HG02588 (cell line): ENCODE measurements around the gene ABCA12.

Source experiments
- ATAC-seq: cut with Tn5 transposase; IDR thresholded peaks from one replicate; pipeline ENCODE4 v1.9.1; 2021; ENCODE audit warnings: mild to moderate bottlenecking, moderate library complexity; ENCODE audit not compliant: unreplicated experiment

The ABCA12 gene

DNA sequence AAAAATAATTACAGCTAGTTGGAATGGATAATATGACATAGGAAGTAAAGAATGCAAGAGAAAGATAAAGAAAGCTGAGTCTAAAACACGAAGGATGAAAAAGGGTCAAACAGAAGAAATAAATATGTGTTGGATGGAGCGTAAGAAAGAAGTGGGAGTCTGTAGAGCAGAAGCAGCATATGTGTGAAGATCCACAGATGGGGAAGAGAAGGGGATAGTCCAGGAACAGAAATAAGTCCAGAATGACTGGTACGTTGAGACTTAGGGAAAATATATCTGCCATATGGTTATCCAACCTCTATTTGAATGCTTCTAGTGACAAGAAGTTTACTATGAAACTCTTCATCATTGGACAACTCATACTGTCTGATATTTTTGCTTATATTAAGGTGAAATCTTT, 18.0 kb downstream of the ABCA12 start:
- no peak for ATAC-seq

- ATAC-seq, result no peak
Measured at GRCh38 chr2:215119847-215120246, 18.6 kb downstream of the ABCA12 start.

DNA sequence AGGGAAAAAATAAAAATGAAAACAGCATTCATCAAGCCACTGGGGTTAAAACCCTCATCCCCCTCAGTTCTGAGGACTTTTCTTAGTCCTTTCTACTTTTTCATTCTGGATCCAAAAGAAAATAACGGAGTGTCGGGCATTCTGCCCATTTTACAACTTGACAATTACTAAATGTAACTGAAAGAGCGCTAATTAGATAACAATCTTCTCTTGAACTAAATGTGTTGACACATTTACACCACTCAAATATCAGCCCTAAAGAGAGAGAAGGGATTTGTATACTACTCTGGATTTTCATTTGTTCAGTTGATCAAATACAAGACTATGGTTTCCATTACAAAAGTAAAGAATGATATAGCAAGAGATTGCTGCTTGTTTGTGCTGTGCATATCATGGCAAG, 27.5 kb downstream of the ABCA12 start:
- ATAC-seq, result no peak

DNA sequence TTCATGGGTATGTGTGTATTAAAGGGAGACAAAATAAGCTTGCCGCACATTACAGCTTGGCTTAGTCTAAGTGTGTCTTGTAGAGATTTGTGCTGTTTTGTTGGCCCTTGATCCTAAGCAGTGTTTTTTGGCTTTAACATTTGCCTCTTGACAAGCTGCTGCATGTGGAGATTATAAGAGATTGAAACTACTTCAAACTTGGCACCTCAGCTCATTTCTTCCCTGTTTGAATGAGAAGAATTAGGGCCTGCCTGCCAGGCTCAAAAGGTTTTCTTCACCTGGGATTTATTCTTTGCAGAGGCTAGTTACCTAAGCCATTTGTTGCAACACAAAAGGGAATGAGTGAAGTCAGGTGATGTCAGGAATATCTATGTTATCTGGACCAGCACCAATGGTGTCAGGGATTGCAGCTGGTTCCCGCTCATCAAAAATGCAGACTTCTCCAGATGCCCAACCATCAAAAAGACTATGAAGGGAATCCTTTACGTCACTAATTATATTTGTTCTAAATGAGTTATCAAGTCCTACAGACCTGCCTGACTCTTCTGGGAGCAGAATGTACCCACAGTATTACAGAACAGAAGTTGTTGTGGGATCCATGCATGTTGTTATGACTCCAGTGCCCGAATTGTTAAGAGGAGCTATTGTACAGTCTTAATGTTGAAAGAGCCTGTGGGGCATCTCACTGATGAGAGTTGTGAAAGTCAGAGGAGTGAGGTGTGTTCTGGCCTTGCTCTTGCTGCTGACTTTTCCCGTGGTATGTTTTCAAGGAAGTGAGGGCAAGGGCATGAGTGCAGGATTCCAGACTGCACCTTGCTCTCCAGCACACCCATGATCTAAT, 31.0 kb downstream of the ABCA12 start:
- ATAC-seq, result no peak

- ATAC-seq, result no peak
Measured at GRCh38 chr2:215105607-215106354, 32.6 kb downstream of the ABCA12 start.

DNA sequence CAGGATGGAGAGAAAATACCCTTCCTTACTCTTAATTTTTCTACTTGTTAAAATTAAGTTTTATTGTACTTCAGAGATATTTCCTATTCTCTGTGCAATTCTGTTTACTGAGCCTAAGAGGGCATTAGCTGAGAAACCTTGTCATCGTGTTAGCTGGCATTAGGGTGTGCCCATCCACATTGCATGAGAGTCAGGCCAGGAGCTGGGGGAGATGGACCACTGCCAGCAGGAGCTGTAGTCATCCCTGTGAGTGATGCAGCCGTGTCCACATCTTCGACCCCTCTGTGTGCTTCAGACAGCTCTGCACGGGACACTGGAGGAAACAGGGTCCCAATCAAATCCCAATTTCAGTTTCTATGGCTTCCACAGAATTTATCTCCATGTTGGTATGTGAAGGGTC, 34.2 kb downstream of the ABCA12 start:
- ATAC-seq, result no peak

DNA sequence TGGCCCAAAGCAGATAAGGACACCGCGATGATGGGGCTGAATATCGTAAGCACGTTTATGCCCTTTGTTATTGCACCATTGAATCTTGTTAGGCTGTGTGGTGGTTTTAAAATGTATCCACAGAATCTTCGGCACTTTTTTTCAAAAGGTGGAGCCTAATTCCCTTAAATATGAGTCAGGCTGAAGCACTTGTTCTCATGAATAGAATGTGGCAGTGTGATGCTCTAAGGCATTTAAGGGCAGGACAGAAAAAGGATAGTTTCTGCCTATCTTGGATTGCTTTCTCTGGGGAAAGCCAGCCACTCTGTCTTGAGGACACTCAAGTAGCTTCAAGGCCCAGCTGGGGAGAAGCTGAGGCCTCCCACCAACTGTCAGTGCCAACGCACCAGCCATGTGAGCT, 39.6 kb downstream of the ABCA12 start:
- no peak for ATAC-seq

DNA sequence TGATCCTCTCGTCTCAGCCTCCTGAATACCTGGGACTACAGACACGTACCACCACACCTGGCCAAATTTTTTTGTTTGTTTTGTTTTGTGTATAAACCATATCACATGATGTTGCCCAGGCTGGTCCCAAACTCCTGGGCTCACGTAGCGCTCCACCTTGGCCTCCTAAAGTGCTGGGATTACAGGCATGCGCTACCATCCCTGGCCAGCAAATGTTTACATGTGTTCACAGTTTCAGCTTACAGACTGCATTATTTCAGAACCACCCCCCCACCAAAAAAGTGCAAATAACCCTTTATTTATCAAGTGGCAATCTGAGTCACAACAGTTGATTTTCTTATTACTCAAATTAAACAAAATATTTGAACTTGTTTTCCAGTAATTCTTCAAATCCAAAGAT, 54.3 kb downstream of the ABCA12 start:
- no peak for ATAC-seq

DNA sequence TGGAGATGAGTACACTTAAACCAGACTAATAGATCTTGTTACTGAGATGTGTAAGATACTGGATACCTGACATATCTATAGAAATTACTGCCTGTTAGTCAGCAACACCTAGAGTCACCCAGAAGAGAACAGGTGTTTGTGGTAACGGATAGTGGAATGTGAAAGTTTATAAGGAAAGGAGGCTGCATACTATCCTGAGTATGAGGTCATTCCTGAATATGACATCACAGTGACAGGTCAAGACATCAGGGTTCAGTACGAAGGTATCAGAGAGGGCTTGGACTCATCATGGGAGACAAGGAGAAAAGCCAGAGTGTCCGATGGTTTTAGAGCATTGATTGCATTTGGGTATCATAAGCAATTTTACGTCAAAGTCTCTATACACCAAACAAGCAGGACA, 55.3 kb downstream of the ABCA12 start:
- no peak for ATAC-seq

DNA sequence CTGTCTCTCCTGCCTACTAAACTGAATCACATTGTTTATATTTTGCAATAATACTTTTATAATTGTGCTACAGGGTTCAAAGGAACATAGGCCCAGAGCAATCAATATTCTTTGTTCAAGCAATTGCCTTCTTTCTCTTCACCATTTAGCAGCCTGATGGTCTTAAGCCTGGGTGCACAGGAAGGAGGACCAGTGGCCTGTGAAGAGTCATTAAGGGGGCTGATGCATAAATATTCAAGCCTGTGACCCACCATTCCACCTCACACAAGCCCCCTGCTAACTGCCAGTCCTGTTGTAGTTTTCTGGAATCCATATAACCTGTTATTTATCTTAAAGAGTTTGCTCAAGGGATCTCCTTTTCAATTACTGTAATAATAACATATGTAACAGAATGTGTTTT, 56.0 kb downstream of the ABCA12 start:
- no peak for ATAC-seq

DNA sequence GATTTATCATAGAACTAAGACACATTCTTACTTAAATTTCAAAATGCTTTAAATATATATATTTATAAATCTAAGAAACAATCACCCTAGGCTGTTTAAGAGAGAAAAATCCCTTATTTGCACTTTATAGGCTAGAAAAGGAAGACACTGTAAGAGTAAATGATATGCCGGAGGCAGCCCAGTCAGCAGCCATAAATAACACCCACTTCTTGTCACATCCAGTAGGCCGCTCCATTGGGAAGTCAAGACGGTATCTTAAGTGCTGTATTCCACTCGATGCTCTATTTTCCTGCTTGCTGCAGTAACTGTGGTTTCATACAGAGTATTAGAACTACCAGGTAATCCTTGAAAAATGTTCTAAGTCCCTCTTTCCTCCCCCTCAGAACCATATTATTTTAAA, 57.9 kb downstream of the ABCA12 start:
- ATAC-seq, result no peak

DNA sequence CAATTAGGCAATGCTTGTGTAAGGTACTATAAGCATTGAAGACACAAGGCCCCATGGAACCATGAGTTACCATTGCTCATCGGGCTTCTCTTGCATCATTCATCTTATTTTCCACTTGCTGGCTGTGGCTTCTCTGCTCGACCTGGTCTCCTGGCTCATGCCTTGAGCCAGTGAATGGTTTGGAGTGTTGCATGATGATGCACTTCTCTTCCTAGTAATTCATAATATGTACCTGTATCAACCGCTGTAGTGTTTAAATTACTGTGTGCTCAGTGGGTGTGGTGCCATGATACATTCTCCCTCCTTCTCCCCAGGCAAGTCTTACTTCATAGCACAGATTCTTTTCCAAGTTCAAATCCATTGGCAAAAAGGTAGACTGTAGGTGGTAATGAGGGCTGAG, 66.8 kb downstream of the ABCA12 start:
- no peak for ATAC-seq

- ATAC-seq, result no peak
Measured at GRCh38 chr2:215068399-215068798, 70.0 kb downstream of the ABCA12 start.

GRCh38 chr2:215066124-215066523, 72.3 kb downstream of the ABCA12 start:
- no peak for ATAC-seq

GRCh38 chr2:215063526-215063925, 74.9 kb downstream of the ABCA12 start:
- ATAC-seq, result no peak

DNA sequence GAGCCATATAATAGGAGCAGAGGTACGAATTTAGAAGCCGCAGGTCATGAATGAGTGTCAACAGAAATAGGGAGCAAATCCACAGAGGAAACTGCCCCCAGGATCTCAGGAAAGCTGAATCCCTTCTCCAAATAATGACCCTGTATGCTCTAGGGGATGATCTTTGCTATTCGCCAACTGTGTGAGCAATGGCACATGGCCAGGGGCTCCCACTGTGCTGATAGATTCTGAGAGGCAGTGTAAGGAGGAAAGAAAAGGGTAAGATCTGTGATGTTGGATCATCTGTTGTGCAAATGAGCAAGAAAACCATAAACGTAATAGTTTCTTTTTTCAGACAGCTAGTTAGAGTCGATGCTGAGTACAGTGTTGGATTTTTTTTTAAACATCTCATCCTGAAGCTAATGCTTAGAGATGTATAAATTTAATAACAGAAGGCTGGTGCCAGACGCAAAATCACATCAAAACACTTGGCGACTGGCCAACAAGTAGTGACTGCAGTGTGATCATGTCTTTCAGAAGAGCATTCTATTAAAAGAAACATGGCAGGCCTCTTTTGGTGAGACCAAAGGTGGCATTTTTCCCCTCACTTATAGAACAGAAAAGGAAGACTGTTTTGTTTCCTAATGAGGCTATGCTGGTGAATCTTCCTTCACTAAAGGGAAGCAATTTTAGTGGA, 77.4 kb downstream of the ABCA12 start:
- no peak for ATAC-seq

- no peak for ATAC-seq
Measured at GRCh38 chr2:215059724-215060123, 78.7 kb downstream of the ABCA12 start.

GRCh38 chr2:215055891-215056290, 82.5 kb downstream of the ABCA12 start:
- no peak for ATAC-seq

- no peak for ATAC-seq
Measured at GRCh38 chr2:215052810-215053209, 85.6 kb downstream of the ABCA12 start.

GRCh38 chr2:215052404-215052803, 86.0 kb downstream of the ABCA12 start:
- no peak for ATAC-seq

DNA sequence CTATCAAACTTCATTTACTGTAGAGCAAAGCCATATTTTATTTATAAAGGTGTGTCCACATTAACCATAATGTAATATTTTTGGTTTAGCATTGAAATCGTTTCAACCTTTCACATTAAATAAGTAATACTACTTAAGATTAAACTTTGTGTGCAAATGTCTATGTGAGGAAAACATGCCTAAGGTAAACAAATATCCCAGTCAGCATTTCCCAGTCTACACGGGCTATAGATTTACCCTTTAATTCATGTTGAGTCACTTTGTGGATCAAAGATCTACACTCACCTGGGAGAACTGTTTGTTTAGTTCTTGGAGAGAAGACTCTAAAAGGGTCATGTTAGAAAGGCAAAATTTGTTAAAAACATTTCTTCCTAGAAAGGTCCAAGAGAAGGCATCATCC, 89.1 kb downstream of the ABCA12 start:
- no peak for ATAC-seq

DNA sequence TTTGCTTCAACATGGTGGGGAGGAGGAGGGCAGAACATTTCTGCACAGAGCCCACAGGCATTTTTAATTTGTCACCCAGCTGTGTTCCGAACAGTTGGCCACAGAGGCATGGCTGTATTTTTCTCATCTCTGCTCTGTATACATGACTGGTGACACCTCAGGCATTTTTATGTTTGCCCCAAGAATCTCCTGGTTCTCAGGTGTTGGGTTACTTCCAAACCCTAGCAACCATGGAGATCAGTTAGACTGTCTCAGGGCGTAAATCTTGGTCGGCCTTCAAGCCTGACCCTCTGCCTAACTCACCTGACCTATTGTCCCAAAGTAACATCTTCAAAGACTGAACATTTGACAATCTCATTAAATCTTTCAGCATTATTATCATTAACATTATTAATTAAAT, 100.0 kb downstream of the ABCA12 start:
- no peak for ATAC-seq
